MM.1S (cell line): ENCODE results near the gene ENTREP3.
"Not testable (repeated sequence)": the region's sequence is repeated elsewhere in the genome, so short reads cannot be mapped to it uniquely, and the experiment has no call there.

ENCODE experiments used
- CTCF ChIP-seq: fragments of 300-600 bp; sonication (generic); IDR thresholded peaks from 2 replicates; pipeline ENCODE4 v1.5.1; 2016; ENCODE audit warnings: antibody characterized with exemption, low read length, mixed read lengths
- EZH2 ChIP-seq: fragments of 300-600 bp; sonication (generic); optimal IDR thresholded peaks from 2 replicates; pipeline ENCODE3; 2017; ENCODE audit warnings: low read depth, mild to moderate bottlenecking, antibody characterized with exemption, low read length, mixed read lengths
- EZH2phosphoT487 ChIP-seq: fragments of 300-600 bp; sonication (generic); IDR thresholded peaks from 2 replicates; pipeline ENCODE4 v1.6.1; 2018; ENCODE audit warnings: antibody characterized with exemption, low read length

DNA sequence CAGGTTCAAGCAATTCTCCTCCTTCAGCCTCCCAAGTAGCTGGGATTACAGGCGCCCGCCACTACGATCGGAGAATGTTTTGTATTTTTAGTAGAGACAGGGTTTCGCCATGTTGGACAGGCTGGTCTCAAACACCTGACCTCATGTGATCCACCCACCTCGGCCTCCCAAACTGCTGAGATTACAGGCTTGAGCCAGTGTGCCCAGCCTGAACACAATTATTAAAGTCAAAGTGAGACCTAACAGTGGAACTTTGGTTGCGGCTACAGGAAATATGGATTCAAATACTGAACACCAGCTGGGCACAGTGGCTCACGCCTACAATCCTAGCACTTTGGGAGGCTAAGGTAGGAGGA lies 29.9 kb downstream of the ENTREP3 start:
- TF ChIP-seq CTCF, EZH2, EZH2phosphoT487: not testable (repeated sequence)
